K562 (cell line): ENCODE data around the gene EFNA2. TPM values are rescaled to one million over a fixed set of nuclear protein-coding genes. Genes with fewer than 3 reads are reported as not detected.

Experiments used
- AFF1 ChIP-seq, 2 experiments: fragments of 450-650 bp; IDR thresholded peaks; 2 replicates each; pipeline ENCODE4 v1.6.1; 2018; ENCODE audit warnings: mild to moderate bottlenecking in 2 of 2, low read depth in 1 of 2; ENCODE audit not compliant: partially characterized antibody in 2 of 2
- ARNT ChIP-seq, 2 experiments: fragments of 450-650 bp; IDR thresholded peaks; 2 replicates each; pipeline ENCODE4 v1.6.1; 2016; ENCODE audit warnings: mild to moderate bottlenecking in 1 of 2
- CCNT2 ChIP-seq: IDR thresholded peaks from 2 replicates; pipeline ENCODE4 v1.6.1; 2011; ENCODE audit warnings: borderline replicate concordance, low read depth, mild to moderate bottlenecking, moderate library complexity, mixed read lengths, low read length; ENCODE audit not compliant: insufficient read length; ENCODE audit errors: extremely low read depth
- CREM ChIP-seq: IDR thresholded peaks from 2 replicates; pipeline ENCODE4 v1.6.1; 2014; ENCODE audit warnings: antibody characterized with exemption, low read depth
- EGR1 ChIP-seq: fragments of 450-650 bp; conservative IDR thresholded peaks from 2 replicates; pipeline ENCODE4 v1.6.1; 2017; ENCODE audit warnings: mild to moderate bottlenecking
- FIP1L1 ChIP-seq: fragments of 200-400 bp; formaldehyde crosslinking; IDR thresholded peaks from 2 replicates; pipeline ENCODE4 v1.6.1; 2018; ENCODE audit warnings: mild to moderate bottlenecking, low read depth, low read length; ENCODE audit not compliant: poor library complexity, severe bottlenecking
- GATAD2A ChIP-seq: fragments of 450-650 bp; IDR thresholded peaks from 2 replicates; pipeline ENCODE4 v1.6.1; 2017
- NEUROD1 ChIP-seq: fragments of 150-350 bp; IDR thresholded peaks from 2 replicates; pipeline ENCODE4 v1.6.1; 2014; ENCODE audit warnings: borderline replicate concordance, low read length, low read depth; ENCODE audit not compliant: partially characterized antibody
- PRDM10 ChIP-seq: fragments of 450-650 bp; IDR thresholded peaks from 2 replicates; pipeline ENCODE4 v1.6.1; 2018; ENCODE audit not compliant: partially characterized antibody
- RBM25 ChIP-seq: fragments of 200-400 bp; formaldehyde crosslinking; IDR thresholded peaks from 2 replicates; pipeline ENCODE4 v1.6.1; 2018; ENCODE audit warnings: low read length, low read depth, moderate library complexity; ENCODE audit not compliant: severe bottlenecking
- SAFB ChIP-seq: fragments of 200-400 bp; formaldehyde crosslinking; IDR thresholded peaks from 2 replicates; pipeline ENCODE4 v1.6.1; 2017; ENCODE audit warnings: low read depth, low read length, borderline replicate concordance
- UBTF ChIP-seq, 2 experiments: IDR thresholded peaks; 2 replicates each; pipeline ENCODE4 v1.6.1; 2012; ENCODE audit warnings: improper control_type of control experiment in 2 of 2, low read depth in 2 of 2, low read length in 2 of 2, borderline replicate concordance in 1 of 2
- ZBTB1 ChIP-seq: sonication (generic); formaldehyde crosslinking; IDR thresholded peaks from 2 replicates; pipeline ENCODE4 v1.8.1; 2023; ENCODE audit warnings: missing genetic modification reagents, low read depth, mild to moderate bottlenecking, borderline replicate concordance
- ZNF511 ChIP-seq: sonication (generic); formaldehyde crosslinking; IDR thresholded peaks from 2 replicates; pipeline ENCODE4 v1.8.0; 2022; ENCODE audit warnings: mild to moderate bottlenecking, missing genetic modification reagents
- ZNF785 ChIP-seq: fragments of 250-450 bp; sonication (Bioruptor Pico); IDR thresholded peaks from 2 replicates; pipeline ENCODE4 v1.4.0; 2020; ENCODE audit warnings: mild to moderate bottlenecking
- polyA plus RNA-seq, 8 experiments: library from polyadenylated mRNA; depleted of rRNA in 4 of 8; stranded (reverse) in 5 of 8; unstranded in 3 of 8; fragments of >200 nt; fragmentation: Nextera tagmentation in 2 of 8; fragmentation: Illumina TruSeq in 1 of 8; extraction: Ambion mirVana in 2 of 8; extraction: Trizol in 1 of 8; gene quantifications; 2 replicates each; pipeline versions ENCODE4 v1.2.1 to v1.2.3, GENCODE V29; 2011 to 2014; ENCODE audit warnings: inconsistent platforms in 1 of 8, missing spikeins in 1 of 8
- total RNA-seq, 7 experiments: library from RNA; depleted of rRNA in 6 of 7; stranded (reverse); fragments of >200 nt in 6 of 7; fragmentation: Illumina TruSeq in 2 of 7; extraction: Trizol in 2 of 7; gene quantifications; 2 replicates each; pipeline versions ENCODE4 v1.2.1 to v1.2.3, GENCODE V29; 2011 to 2021; ENCODE audit warnings: low replicate concordance in 1 of 7

EFNA2 gene
- total and polyA plus RNA-seq, 9 of the 15 experiments (the other 6 are each of a cell fraction or from before 2014, with no cell fraction given) = 0.11 to 0.44 (median 0.15) TPM; not detected in 6

- TF ChIP-seq PRDM10 (no peak), ZBTB1 (CRISPR knock-in tag) (peak; percentile 81; the same call in 1 of the 2 replicates), UBTF (IDR thresholded peaks at IDR 0.05; ENCODE audit: borderline replicate concordance in 1 of 2, low read depth in 2 of 2, low read length in 2 of 2) (peak; percentile 54 to 89; a peak in 1 of 4 replicates), CCNT2 (peak; percentile 67), RBM25 (peak; percentile 30), CREM (peak; percentile 42; the same call in 1 of the 2 replicates), ARNT (IDR thresholded peaks at IDR 0.05) (no peak), FIP1L1 (peak; percentile 51), NEUROD1 (peak; percentile 32), SAFB (peak; percentile 78), ZNF785 (CRISPR knock-in tag) (no peak), ZNF511 (CRISPR knock-in tag) (peak; percentile 21; the same call in 1 of the 2 replicates), EGR1 (no peak), AFF1 (IDR thresholded peaks at IDR 0.05; ENCODE audit: low read depth in 1 of 2, partially characterized antibody in 2 of 2) (no peak), GATAD2A (peak; percentile 76; the same call in 1 of the 2 replicates)
Observed at GRCh38 chr19:1315470-1316166, 29.9 kb downstream of the EFNA2 start (continued).
